AG04450 (cell line): ENCODE results near the gene B3GLCT. TPM values are rescaled to one million over a fixed set of nuclear protein-coding genes. Genes with fewer than 3 reads are reported as not detected.
A peak's percentile ranks its signal among the peaks of the same experiment; 100 is the strongest.

Experiments
- CTCF ChIA-PET: fragments of 300-600, 350-600 bp; formaldehyde crosslinking; extraction: SDS; loops from one replicate; lab custom pipeline; 2022; ENCODE audit warnings: antibody characterized with exemption, inconsistent platforms; lab: Charles Lee
- POLR2A ChIA-PET: fragments of 350-600 bp; formaldehyde crosslinking; extraction: SDS; loops from one replicate; lab custom pipeline; 2021; ENCODE audit warnings: antibody characterized with exemption, inconsistent platforms; lab: Yijun Ruan, JAX
- DNase-seq: peaks from one replicate; pipeline ENCODE4 v3.0.0-alpha.2; 2011; ENCODE audit warnings: low read depth, low spot score
- H3K27ac ChIP-seq: one replicate; pipeline ENCODE4 v1.5.1; 2012; ENCODE audit warnings: low read depth, low read length, control low read depth
- H3K27me3 ChIP-seq: one replicate; pipeline ENCODE4 v1.6.0; 2012; ENCODE audit warnings: low read length; ENCODE audit not compliant: control insufficient read depth, insufficient read depth
- H3K4me3 ChIP-seq: 2 replicates; pipeline ENCODE4 v1.5.1; 2011; ENCODE audit warnings: mild to moderate bottlenecking, low read depth, low read length, control low read depth
- H3K9me3 ChIP-seq: 2 replicates; pipeline ENCODE4 v1.5.1; 2012; ENCODE audit warnings: low read length; ENCODE audit not compliant: control insufficient read depth, insufficient read depth
- polyA plus RNA-seq: library from polyadenylated mRNA; depleted of rRNA; stranded (reverse); fragments of >200 nt; gene quantifications from 2 replicates; pipeline ENCODE4 v1.2.3, GENCODE V29; 2011
- TF ChIP-seq, protein P1 (sequence below): IDR thresholded peaks from 2 replicates; pipeline ENCODE4 v1.5.1; 2011; ENCODE audit warnings: low read depth, low read length, control low read depth, inconsistent platforms

Gene B3GLCT
- polyA plus RNA-seq, 1 experiment, result 2.3 TPM

DNA sequence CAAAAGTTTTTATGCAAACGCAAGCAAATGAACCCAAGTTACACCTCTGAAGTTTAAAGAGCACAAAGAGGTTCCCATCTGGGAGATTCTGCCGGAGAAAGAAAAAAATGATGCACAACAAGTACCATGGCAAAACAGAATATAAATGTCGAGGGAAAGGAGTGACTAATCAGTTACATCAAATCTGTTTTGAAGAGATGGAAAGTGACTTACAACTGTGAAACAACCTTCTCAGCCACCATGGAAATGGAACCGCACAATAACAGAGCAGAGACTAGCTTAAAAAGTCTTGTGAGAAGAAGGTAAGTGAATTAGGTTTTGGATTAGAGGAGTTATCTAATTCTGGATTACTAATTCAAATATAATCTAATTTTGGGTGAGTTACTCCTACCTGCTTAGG, 40.5 kb upstream of the B3GLCT start:
- TF ChIP-seq, protein P1, sequence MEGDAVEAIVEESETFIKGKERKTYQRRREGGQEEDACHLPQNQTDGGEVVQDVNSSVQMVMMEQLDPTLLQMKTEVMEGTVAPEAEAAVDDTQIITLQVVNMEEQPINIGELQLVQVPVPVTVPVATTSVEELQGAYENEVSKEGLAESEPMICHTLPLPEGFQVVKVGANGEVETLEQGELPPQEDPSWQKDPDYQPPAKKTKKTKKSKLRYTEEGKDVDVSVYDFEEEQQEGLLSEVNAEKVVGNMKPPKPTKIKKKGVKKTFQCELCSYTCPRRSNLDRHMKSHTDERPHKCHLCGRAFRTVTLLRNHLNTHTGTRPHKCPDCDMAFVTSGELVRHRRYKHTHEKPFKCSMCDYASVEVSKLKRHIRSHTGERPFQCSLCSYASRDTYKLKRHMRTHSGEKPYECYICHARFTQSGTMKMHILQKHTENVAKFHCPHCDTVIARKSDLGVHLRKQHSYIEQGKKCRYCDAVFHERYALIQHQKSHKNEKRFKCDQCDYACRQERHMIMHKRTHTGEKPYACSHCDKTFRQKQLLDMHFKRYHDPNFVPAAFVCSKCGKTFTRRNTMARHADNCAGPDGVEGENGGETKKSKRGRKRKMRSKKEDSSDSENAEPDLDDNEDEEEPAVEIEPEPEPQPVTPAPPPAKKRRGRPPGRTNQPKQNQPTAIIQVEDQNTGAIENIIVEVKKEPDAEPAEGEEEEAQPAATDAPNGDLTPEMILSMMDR, result no peak
- H3K9me3 ChIP-seq, result 0 out of 2 replicates have a peak, but pooled peaks cover 5% of the 10 kb centered on the region
- no peak overlapping the region for H3K27ac ChIP-seq
- CTCF ChIA-PET, result interaction anchor here (2.6 kb wide), 1 partner anchor 109 kb away, joined by 6 read pairs; no protein-coding TSS in a partner anchor
- DNase-seq, result no peak
- peak overlapping the region; percentile 84 for H3K4me3 ChIP-seq
- H3K27me3 ChIP-seq, result no peaks in the 10 kb centered on the region
- POLR2A ChIA-PET, result no interaction called here

- POLR2A ChIA-PET, result interaction anchor here (0.6 to 1.5 kb wide), 5 partner anchors 38 to 365 kb away, joined by 3 to 4 read pairs (median 3); partner anchors contain the start of gene B3GLCT
- H3K9me3 ChIP-seq, result 0 out of 2 replicates have a peak, but pooled peaks cover 5% of the 10 kb centered on the region
- H3K4me3 ChIP-seq, result peak overlapping the region; percentile 84
- DNase-seq, result peak; percentile 33
- TF ChIP-seq, protein P1, result no peak
- no peaks in the 10 kb centered on the region for H3K27me3 ChIP-seq
- H3K27ac ChIP-seq, result peak overlapping the region; percentile 83
- CTCF ChIA-PET, result interaction anchor here (1.3 to 2.6 kb wide), 2 partner anchors 111 to 116 kb away, joined by 5 to 6 read pairs; no protein-coding TSS in a partner anchor
Measured at GRCh38 chr13:31160857-31161556, 38.8 kb upstream of the B3GLCT start.

DNA sequence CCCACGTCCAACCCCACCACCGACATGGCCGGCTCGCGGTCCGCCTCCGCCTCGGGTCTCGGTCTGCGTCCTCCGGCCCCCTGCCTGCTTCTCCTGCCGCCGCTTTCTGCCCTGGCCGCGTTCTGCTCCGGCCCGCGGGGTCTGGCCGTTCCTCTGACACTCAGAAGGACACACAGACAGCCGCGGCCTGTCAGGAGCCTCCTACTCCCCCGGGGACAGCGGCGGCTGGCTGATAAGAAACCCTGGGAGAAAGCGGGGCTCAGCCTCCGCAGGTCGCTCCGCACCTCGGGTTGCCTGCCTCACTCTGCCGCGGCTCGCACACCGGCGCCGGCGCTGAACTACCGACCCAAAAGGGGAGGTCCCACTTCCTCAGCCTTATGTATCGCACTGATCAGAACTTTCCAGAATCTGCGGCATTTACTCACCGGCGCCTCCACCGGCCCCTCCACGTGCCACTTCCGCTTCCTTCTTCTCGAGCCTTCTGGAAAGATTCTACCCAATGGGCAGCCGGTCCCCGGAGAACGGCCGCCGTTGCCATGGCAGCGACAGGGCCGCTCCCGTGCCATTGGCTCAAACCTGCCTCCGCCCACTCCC, 38.1 kb upstream of the B3GLCT start, which contains the start of gene HSPH1:
Gene HSPH1, minus strand, starts transcription at position 348 of the 594 bp plus-strand sequence. Its CDS starts 322 bp downstream, at position 26.
- peak; percentile 92 for DNase-seq
- H3K27ac ChIP-seq, result peak within 1 kb of the TSS; percentile 92
- TF ChIP-seq, protein P1, result peak; percentile 18; the same call in 1 of the 2 replicates
- no peaks in the 10 kb centered on the region for H3K27me3 ChIP-seq
- peak within 1 kb of the TSS; percentile 84 for H3K4me3 ChIP-seq
- POLR2A ChIA-PET, result interaction anchor here (1.5 kb wide), 1 partner anchor 38 kb away, joined by 4 read pairs; the partner anchor contains the start of gene B3GLCT
- CTCF ChIA-PET, result interaction anchor here (0.9 kb wide), 1 partner anchor 117 kb away, joined by 5 read pairs; no protein-coding TSS in a partner anchor
- H3K9me3 ChIP-seq, result 0 out of 2 replicates have a peak, but pooled peaks cover 5% of the 10 kb centered on the region

DNA sequence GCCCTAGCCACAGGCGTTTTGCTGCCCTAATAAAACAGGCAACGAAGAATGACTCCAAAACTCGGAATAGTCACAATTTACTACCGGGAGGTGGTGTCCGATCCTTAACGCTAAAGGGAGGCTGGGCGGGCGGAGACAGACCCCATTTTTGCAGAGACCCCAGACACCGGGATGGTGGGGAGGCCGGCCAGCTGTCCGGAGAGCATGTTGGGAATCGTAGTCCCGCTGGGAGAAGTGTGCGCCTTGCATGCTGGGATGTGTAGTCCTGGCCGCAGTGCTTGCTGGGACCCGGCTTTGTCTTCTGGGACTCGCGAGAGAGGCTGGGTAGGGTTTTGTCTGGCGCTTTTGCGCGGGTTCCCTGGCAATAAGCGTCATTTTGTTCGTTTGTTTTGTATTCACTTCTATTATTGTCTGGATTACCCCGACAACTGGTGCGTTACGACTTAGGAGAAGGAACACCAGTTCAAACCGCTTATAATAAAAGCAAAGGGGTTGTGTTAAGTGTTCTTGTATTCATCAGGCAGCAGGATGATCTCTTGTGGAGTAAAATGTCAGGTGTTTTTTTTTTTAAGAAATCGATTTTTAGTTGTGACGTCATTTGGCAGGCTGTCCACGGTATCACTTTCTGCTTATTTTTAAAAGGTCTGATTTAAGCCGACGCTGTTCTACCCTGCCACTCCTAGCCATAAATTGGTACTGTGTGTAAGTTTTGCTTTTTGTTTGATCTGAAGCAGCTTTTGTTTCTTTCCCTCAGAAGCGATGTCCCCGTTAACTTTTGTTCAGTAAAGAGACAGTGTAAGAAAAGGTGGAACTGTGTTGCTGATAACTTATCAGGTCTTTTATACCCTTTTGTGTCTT, 37.4 kb upstream of the B3GLCT start:
- POLR2A ChIA-PET, result interaction anchor here (0.5 to 0.7 kb wide), 2 partner anchors 11 to 113 kb away, joined by 3 read pairs; no protein-coding TSS in a partner anchor
- Histone ChIP-seq H3K27me3 (no peaks in the 10 kb centered on the region), H3K27ac (peak overlapping the region; percentile 92), H3K4me3 (peak overlapping the region; percentile 84), H3K9me3 (0 out of 2 replicates have a peak, but pooled peaks cover 5% of the 10 kb centered on the region)
- TF ChIP-seq, protein P1, result no peak
- peak; percentile 97 for DNase-seq
- CTCF ChIA-PET, result interaction anchor here (0.9 to 1.4 kb wide), 2 partner anchors 39 to 118 kb away, joined by 4 to 5 read pairs; no protein-coding TSS in a partner anchor
